HepG2 (cell line): ENCODE results near the gene OR6S1. TPM values are rescaled to one million over a fixed set of nuclear protein-coding genes. Genes with fewer than 3 reads are reported as not detected.
A peak's percentile ranks its signal among the peaks of the same experiment; 100 is the strongest.

Experiments
- CHCHD3 ChIP-seq: sonication (generic); formaldehyde crosslinking; IDR thresholded peaks from 2 replicates; pipeline ENCODE4 v1.8.0; 2022; ENCODE audit warnings: mild to moderate bottlenecking, missing genetic modification reagents, moderate library complexity
- EED ChIP-seq: sonication (generic); formaldehyde crosslinking; IDR thresholded peaks from 2 replicates; pipeline ENCODE4 v1.5.0; 2020; ENCODE audit warnings: mild to moderate bottlenecking, missing genetic modification reagents
- HDAC6 ChIP-seq: fragments of 200-600 bp; sonication (generic); IDR thresholded peaks from 2 replicates; pipeline ENCODE4 v1.7.0; 2017; ENCODE audit warnings: mild to moderate bottlenecking, antibody characterized with exemption, low read length, low read depth
- JUN ChIP-seq: sonication (generic); formaldehyde crosslinking; IDR thresholded peaks from 2 replicates; pipeline ENCODE4 v1.4.0; 2020; ENCODE audit warnings: mild to moderate bottlenecking, missing genetic modification reagents
- MATR3 ChIP-seq: sonication (generic); formaldehyde crosslinking; IDR thresholded peaks from 2 replicates; pipeline ENCODE4 v1.4.0; 2020; ENCODE audit warnings: missing genetic modification reagents
- MEIS1 ChIP-seq: sonication (generic); formaldehyde crosslinking; IDR thresholded peaks from 2 replicates; pipeline ENCODE4 v1.9.0; 2021; ENCODE audit warnings: mild to moderate bottlenecking, missing genetic modification reagents, moderate library complexity, borderline replicate concordance
- MIER2 ChIP-seq: IDR thresholded peaks from 2 replicates; pipeline ENCODE4 v1.6.1; 2016; ENCODE audit warnings: missing biosample characterization, missing genetic modification reagents
- MIXL1 ChIP-seq: IDR thresholded peaks from 2 replicates; pipeline ENCODE4 v1.6.1; 2016
- NCOA1 ChIP-seq: sonication (generic); formaldehyde crosslinking; IDR thresholded peaks from 2 replicates; pipeline ENCODE4 v1.9.0; 2021; ENCODE audit warnings: missing genetic modification reagents
- RFX5 ChIP-seq: IDR thresholded peaks from 2 replicates; pipeline ENCODE4 v1.6.1; 2011; ENCODE audit warnings: low read depth, low read length, improper control_type of control experiment
- TFDP1 ChIP-seq: IDR thresholded peaks from 2 replicates; pipeline ENCODE4 v1.6.1; 2016; ENCODE audit warnings: missing compliant biosample characterization, missing genetic modification reagents, borderline replicate concordance
- ZNF17 ChIP-seq: sonication (generic); formaldehyde crosslinking; IDR thresholded peaks from 2 replicates; pipeline ENCODE4 v1.5.0; 2020; ENCODE audit warnings: mild to moderate bottlenecking, missing genetic modification reagents
- ZNF280B ChIP-seq: sonication (generic); formaldehyde crosslinking; IDR thresholded peaks from 2 replicates; pipeline ENCODE4 v1.5.0; 2020; ENCODE audit warnings: missing genetic modification reagents, mild to moderate bottlenecking, borderline replicate concordance
- ZNF318 ChIP-seq: sonication (generic); formaldehyde crosslinking; IDR thresholded peaks from 2 replicates; pipeline ENCODE4 v1.4.0; 2020; ENCODE audit warnings: mild to moderate bottlenecking, missing genetic modification reagents
- ZNF33B ChIP-seq: sonication (generic); formaldehyde crosslinking; IDR thresholded peaks from 2 replicates; pipeline ENCODE4 v1.5.1; 2020; ENCODE audit warnings: mild to moderate bottlenecking, missing genetic modification reagents
- ZNF562 ChIP-seq: sonication (generic); formaldehyde crosslinking; IDR thresholded peaks from 2 replicates; pipeline ENCODE4 v1.8.0; 2022; ENCODE audit warnings: missing genetic modification reagents, borderline replicate concordance
- ZNF619 ChIP-seq: sonication (generic); formaldehyde crosslinking; IDR thresholded peaks from 2 replicates; pipeline ENCODE4 v1.4.0; 2020; ENCODE audit warnings: mild to moderate bottlenecking, missing genetic modification reagents
- ZNF703 ChIP-seq: sonication (generic); formaldehyde crosslinking; IDR thresholded peaks from 2 replicates; pipeline ENCODE4 v1.5.1; 2020; ENCODE audit warnings: missing genetic modification reagents, mild to moderate bottlenecking, moderate library complexity, borderline replicate concordance
- ZNF737 ChIP-seq: sonication (generic); formaldehyde crosslinking; IDR thresholded peaks from 2 replicates; pipeline ENCODE4 v1.5.0; 2020; ENCODE audit warnings: missing genetic modification reagents, mild to moderate bottlenecking, borderline replicate concordance
- ZNF788 ChIP-seq: sonication (generic); formaldehyde crosslinking; IDR thresholded peaks from 2 replicates; pipeline ENCODE4 v1.5.0; 2020; ENCODE audit warnings: mild to moderate bottlenecking, missing genetic modification reagents, borderline replicate concordance
- ZNF841 ChIP-seq: sonication (generic); formaldehyde crosslinking; IDR thresholded peaks from 2 replicates; pipeline ENCODE4 v1.8.1; 2023; ENCODE audit warnings: missing genetic modification reagents, borderline replicate concordance
- polyA plus RNA-seq, 8 experiments: library from polyadenylated mRNA; depleted of rRNA in 3 of 8; stranded (reverse) in 7 of 8; unstranded in 1 of 8; fragments of >200 nt; fragmentation: Illumina TruSeq in 4 of 8; extraction: Trizol in 4 of 8; gene quantifications; 2 replicates each; pipeline versions ENCODE4 v1.2.1 to v1.2.3, GENCODE V29; 2011 to 2016; ENCODE audit warnings: low read depth in 4 of 8, missing spikeins in 1 of 8, mixed read lengths in 1 of 8; ENCODE audit not compliant: insufficient read depth in 1 of 8
- total RNA-seq, 5 experiments: library from RNA; depleted of rRNA; stranded (reverse); fragments of >200 nt; fragmentation: Illumina TruSeq; extraction: Trizol; gene quantifications; 2 replicates each; pipeline ENCODE4 v1.2.3, GENCODE V29; 2016; ENCODE audit warnings: low read depth in 1 of 5

Gene OR6S1
- total and polyA plus RNA-seq, 2 of the 13 experiments (the other 11 are each of a cell fraction or from before 2014, with no cell fraction given): 0.09 TPM; not detected in 1

- TF ChIP-seq ZNF318 (CRISPR knock-in tag): no peak
- no peak for TF ChIP-seq ZNF737 (CRISPR knock-in tag)
- no peak for TF ChIP-seq CHCHD3 (CRISPR knock-in tag)
- TF ChIP-seq NCOA1 (CRISPR knock-in tag): no peak
- no peak for TF ChIP-seq ZNF841 (CRISPR knock-in tag)
- TF ChIP-seq ZNF619 (CRISPR knock-in tag): no peak
- no peak for TF ChIP-seq MEIS1 (CRISPR knock-in tag)
- TF ChIP-seq ZNF17 (CRISPR knock-in tag): no peak
- no peak for TF ChIP-seq ZNF280B (CRISPR knock-in tag)
- no peak for TF ChIP-seq MATR3 (CRISPR knock-in tag)
- no peak for TF ChIP-seq HDAC6
- TF ChIP-seq MIXL1 (CRISPR knock-in tag): peak; percentile 85; the same call in 1 of the 2 replicates
- no peak for TF ChIP-seq ZNF33B (CRISPR knock-in tag)
- TF ChIP-seq ZNF703 (CRISPR knock-in tag): no peak
- no peak for TF ChIP-seq EED (CRISPR knock-in tag)
- TF ChIP-seq TFDP1 (CRISPR knock-in tag): no peak
- TF ChIP-seq ZNF562 (CRISPR knock-in tag): no peak
- no peak for TF ChIP-seq MIER2
- no peak for TF ChIP-seq JUN
- no peak for TF ChIP-seq ZNF788 (CRISPR knock-in tag)
- TF ChIP-seq RFX5: no peak
Measured at GRCh38 chr14:20671597-20672283, 30.2 kb upstream of the OR6S1 start (continued).
